CD4-positive, alpha-beta T cell treated with Interleukin-12 subunit alpha and Interleukin-12 subunit beta, for 1 hour (primary cell): ENCODE measurements around the gene RO60.

ENCODE experiments used
- DNase-seq: peaks from one replicate; pipeline ENCODE4 v3.0.0-alpha.2; 2020

RO60 gene

GRCh38 chr1:193062698-193063463 is 3.5 kb downstream of the RO60 start:
- no peak for DNase-seq

GRCh38 chr1:193065954-193066353 is 6.5 kb downstream of the RO60 start:
- no peak for DNase-seq

- DNase-seq: no peak
These were observed 7.2 kb downstream of the RO60 start for GRCh38 chr1:193066606-193067005.

- no peak for DNase-seq
These were observed 8.6 kb downstream of the RO60 start for GRCh38 chr1:193068013-193068412.

GRCh38 chr1:193069748-193070385 is 10.5 kb downstream of the RO60 start:
- DNase-seq: peak; percentile 11

GRCh38 chr1:193070386-193070753 is 11.0 kb downstream of the RO60 start:
- DNase-seq: peak; percentile 19

GRCh38 chr1:193070942-193071341 is 11.5 kb downstream of the RO60 start:
- DNase-seq: peak; percentile 21

- no peak for DNase-seq
These were observed 18.6 kb downstream of the RO60 start for GRCh38 chr1:193077991-193078390.

- DNase-seq: no peak
These were observed 19.8 kb downstream of the RO60 start for GRCh38 chr1:193079187-193079586.

- no peak for DNase-seq
These were observed 24.1 kb downstream of the RO60 start for GRCh38 chr1:193083365-193084088.

- DNase-seq: no peak
These were observed 25.9 kb downstream of the RO60 start for GRCh38 chr1:193085263-193085662.

GRCh38 chr1:193086342-193086741 is 26.9 kb downstream of the RO60 start:
- DNase-seq: no peak

- no peak for DNase-seq
These were observed 28.5 kb downstream of the RO60 start for GRCh38 chr1:193087893-193088292.

- no peak for DNase-seq
These were observed 31.5 kb downstream of the RO60 start for GRCh38 chr1:193090865-193091264.

GRCh38 chr1:193094112-193094511 is 34.7 kb downstream of the RO60 start:
- no peak for DNase-seq

GRCh38 chr1:193102662-193103061 is 43.2 kb downstream of the RO60 start:
- no peak for DNase-seq

GRCh38 chr1:193103759-193104501 is 44.5 kb downstream of the RO60 start:
- DNase-seq: no peak

- no peak for DNase-seq
These were observed 45.1 kb downstream of the RO60 start for GRCh38 chr1:193104502-193104906.

- DNase-seq: peak; percentile 60
These were observed 45.8 kb downstream of the RO60 start, which contains the start of gene GLRX2 for GRCh38 chr1:193104907-193105820. Gene GLRX2 (minus strand): TSS chr1:193105414. CDS start chr1:193105382, 32 bp downstream.

- no peak for DNase-seq
These were observed 46.4 kb downstream of the RO60 start for GRCh38 chr1:193105821-193106177.

- DNase-seq: no peak
These were observed 49.1 kb downstream of the RO60 start for GRCh38 chr1:193108471-193108870.
